Raji (cell line): ENCODE data around the gene TNFRSF19.

Source experiments
- POLR2A ChIP-seq: IDR thresholded peaks from 2 replicates; pipeline ENCODE4 v1.6.1; 2011; ENCODE audit warnings: low read depth, low read length, control low read depth; ENCODE audit not compliant: insufficient read depth

TNFRSF19 gene

GRCh38 chr13:23645851-23646250 is 75.6 kb downstream of the TNFRSF19 start:
- no peak for TF ChIP-seq POLR2A

- TF ChIP-seq POLR2A, result no peak
Measured at GRCh38 chr13:23651439-23651838, 81.2 kb downstream of the TNFRSF19 start.

- no peak for TF ChIP-seq POLR2A
Measured at GRCh38 chr13:23651887-23652286, 81.7 kb downstream of the TNFRSF19 start.

GRCh38 chr13:23652909-23653726 is 82.9 kb downstream of the TNFRSF19 start:
- no peak for TF ChIP-seq POLR2A

GRCh38 chr13:23654111-23655110 is 84.2 kb downstream of the TNFRSF19 start:
- no peak for TF ChIP-seq POLR2A

- no peak for TF ChIP-seq POLR2A
Measured at GRCh38 chr13:23655321-23655720, 85.1 kb downstream of the TNFRSF19 start.

- no peak for TF ChIP-seq POLR2A
Measured at GRCh38 chr13:23656637-23657371, 86.6 kb downstream of the TNFRSF19 start.

- TF ChIP-seq POLR2A, result no peak
Measured at GRCh38 chr13:23658929-23659541, 88.8 kb downstream of the TNFRSF19 start.

GRCh38 chr13:23660249-23660648 is 90.0 kb downstream of the TNFRSF19 start:
- TF ChIP-seq POLR2A, result no peak

GRCh38 chr13:23666582-23666981 is 96.4 kb downstream of the TNFRSF19 start:
- no peak for TF ChIP-seq POLR2A

- no peak for TF ChIP-seq POLR2A
Measured at GRCh38 chr13:23667750-23668149, 97.5 kb downstream of the TNFRSF19 start.

GRCh38 chr13:23668562-23668961 is 98.3 kb downstream of the TNFRSF19 start:
- TF ChIP-seq POLR2A, result no peak

- TF ChIP-seq POLR2A, result no peak
Measured at GRCh38 chr13:23670793-23671192, 100.6 kb downstream of the TNFRSF19 start.

- no peak for TF ChIP-seq POLR2A
Measured at GRCh38 chr13:23671377-23671776, 101.2 kb downstream of the TNFRSF19 start.

GRCh38 chr13:23671897-23672296 is 101.7 kb downstream of the TNFRSF19 start:
- no peak for TF ChIP-seq POLR2A
